GM12801 (cell line): ENCODE results near the gene G2E3.

Source experiments
- CTCF ChIP-seq: IDR thresholded peaks from one replicate; pipeline ENCODE4 v1.5.1; 2011; ENCODE audit warnings: control low read depth; ENCODE audit not compliant: insufficient read length; ENCODE audit errors: extremely low read depth

Gene G2E3

DNA sequence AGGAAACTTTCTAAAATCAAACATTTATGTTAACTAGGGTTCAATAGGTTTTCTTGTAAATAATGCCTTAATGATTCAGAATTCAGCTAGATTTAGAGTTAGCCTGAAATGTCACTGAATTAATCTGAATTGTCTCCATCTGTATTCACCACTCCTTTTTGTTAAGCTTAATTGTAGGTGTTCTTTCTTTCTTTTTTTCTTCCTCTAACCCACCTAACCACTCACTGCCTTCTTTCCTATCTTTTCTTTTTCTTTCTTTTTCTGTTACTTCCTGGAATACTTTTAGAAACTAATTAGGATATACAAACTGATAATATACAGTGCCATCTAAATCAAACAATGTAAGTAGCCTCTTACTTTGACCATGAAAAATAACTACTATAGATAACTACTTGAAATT lies 29.9 kb downstream of the G2E3 start:
- TF ChIP-seq CTCF = no peak

DNA sequence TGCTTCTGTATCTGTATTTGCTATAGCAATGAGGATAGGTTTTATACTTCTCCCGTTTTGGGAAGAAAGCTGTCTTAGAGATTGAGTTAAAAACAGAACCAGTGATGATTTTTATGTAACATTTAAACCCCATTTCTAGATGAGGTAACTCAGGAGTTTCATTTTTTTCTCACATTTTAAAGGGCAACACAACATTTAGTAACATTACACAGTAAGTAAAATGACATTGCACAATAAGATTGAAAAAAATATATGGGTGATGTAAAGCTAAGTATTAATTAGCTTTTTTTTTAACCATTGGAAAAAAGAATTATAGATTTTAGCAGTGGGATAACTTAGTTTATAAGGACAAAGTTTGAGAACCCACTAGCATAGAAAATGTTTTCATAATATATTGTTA lies 38.0 kb downstream of the G2E3 start:
- TF ChIP-seq CTCF = no peak

GRCh38 chr14:30597504-30597903 lies 38.5 kb downstream of the G2E3 start:
- TF ChIP-seq CTCF = no peak

DNA sequence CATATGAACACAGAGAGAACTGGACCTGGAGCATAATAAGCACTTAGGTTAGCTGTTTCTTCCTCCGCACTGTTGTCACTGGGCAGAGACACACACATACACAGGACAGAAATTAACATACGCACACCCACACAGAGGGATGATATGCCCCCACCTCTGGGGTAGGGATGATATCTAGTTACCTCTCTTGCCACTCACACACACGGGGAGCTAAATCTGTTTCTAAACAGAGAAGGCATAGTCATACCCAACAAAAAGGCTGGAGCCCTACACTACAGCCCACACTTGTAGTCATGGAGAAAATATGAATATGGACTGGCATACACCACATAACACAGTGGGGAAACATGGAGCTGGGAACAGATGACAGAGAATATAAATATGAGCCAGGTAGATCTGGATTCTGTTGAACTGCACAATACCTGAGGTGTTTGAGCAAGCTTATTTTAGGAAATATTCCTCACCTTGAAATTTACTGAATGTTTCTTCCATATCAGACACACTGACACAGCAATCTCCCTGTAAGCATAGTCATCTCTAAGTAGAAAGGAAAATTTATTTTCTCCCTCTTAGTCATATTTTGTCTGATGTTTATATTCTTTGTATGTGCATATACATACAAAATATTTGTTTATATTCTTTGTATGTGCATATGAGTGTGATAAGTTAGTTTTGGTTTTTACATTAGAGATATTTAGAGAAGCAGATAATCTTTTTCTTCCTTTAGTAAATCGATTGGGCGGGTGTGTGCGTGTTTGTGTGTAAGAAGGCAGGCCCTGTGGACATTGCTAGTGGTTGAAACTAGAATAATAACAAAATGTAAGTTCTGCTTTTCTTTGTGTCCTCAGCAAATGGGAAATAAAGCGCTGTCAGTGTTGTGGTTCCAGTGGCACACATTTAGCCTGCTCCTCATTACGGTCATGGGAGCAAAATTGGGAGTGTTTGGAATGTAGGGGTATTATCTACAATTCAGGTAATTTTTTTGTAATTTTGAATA lies 42.3 kb downstream of the G2E3 start:
- no peak for TF ChIP-seq CTCF

- no peak for TF ChIP-seq CTCF
These were observed 44.4 kb downstream of the G2E3 start for GRCh38 chr14:30603402-30603801.

- no peak for TF ChIP-seq CTCF
These were observed 48.3 kb downstream of the G2E3 start for GRCh38 chr14:30607156-30607780.

DNA sequence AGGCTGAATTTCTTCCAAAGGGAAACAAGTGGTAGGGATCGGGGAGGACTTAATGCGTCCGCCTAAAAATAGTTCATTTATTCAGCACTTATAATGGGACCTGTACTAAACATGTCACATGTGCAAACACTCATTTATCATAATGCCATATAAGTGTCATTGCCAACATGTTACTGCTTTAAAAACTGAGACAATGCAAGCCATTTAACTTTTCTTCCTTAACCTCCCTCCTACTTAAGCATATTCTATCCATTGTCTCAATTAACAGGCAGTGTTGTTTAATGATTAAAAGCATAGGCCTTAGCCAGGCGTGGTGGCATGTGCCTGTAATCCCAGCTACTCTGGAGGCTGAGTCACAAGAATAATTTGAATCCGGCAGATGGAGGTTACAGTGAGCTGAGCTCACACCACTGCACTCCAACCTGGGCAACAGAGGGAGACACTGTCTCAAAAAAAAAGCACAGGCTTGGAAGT lies 49.6 kb downstream of the G2E3 start:
- TF ChIP-seq CTCF = no peak
